Endothelial cell (in vitro differentiated cells): Measurements from ENCODE around the gene MACO1. TPM values are rescaled to one million over a fixed set of nuclear protein-coding genes. Genes with fewer than 3 reads are reported as not detected.

Experiments
- DNase-seq: peaks from one replicate; pipeline ENCODE4 v3.0.0; 2021; ENCODE audit warnings: low spot score
- H3K27ac Mint-ChIP-seq: one replicate; pipeline ENCODE4 v1.8.0; 2021; ENCODE audit warnings: mixed read lengths, inconsistent platforms; ENCODE audit not compliant: unreplicated experiment
- H3K27me3 Mint-ChIP-seq: one replicate; pipeline ENCODE4 v1.8.0; 2021; ENCODE audit warnings: mild to moderate bottlenecking, moderate library complexity, mixed read lengths, inconsistent platforms; ENCODE audit not compliant: unreplicated experiment
- H3K36me3 Mint-ChIP-seq: one replicate; pipeline ENCODE4 v1.8.0; 2021; ENCODE audit warnings: mild to moderate bottlenecking, low read depth, mixed read lengths, inconsistent platforms; ENCODE audit not compliant: unreplicated experiment
- H3K4me1 Mint-ChIP-seq: one replicate; pipeline ENCODE4 v1.8.0; 2021; ENCODE audit warnings: mild to moderate bottlenecking, mixed read lengths, inconsistent platforms; ENCODE audit not compliant: unreplicated experiment
- H3K4me3 Mint-ChIP-seq: one replicate; pipeline ENCODE4 v1.8.0; 2021; ENCODE audit warnings: mild to moderate bottlenecking, mixed read lengths, inconsistent platforms; ENCODE audit not compliant: unreplicated experiment
- H3K9me3 Mint-ChIP-seq: one replicate; pipeline ENCODE4 v1.8.0; 2021; ENCODE audit warnings: mixed read lengths, inconsistent platforms; ENCODE audit not compliant: unreplicated experiment
- total RNA-seq: library from RNA; stranded (reverse); fragmentation: NEBNext Ultra II Directional; extraction: Animal tissue kit (Norgen Biotek cat#: 25700); gene quantifications from one replicate; pipeline ENCODE4 v1.2.1, GENCODE V29; 2021; ENCODE audit not compliant: unreplicated experiment
- TF ChIP-seq, protein P1 (sequence below): fragments of 200-600 bp; sonication (generic); IDR thresholded peaks from one replicate; pipeline ENCODE4 v1.5.0; 2021; ENCODE audit warnings: antibody characterized with exemption; ENCODE audit not compliant: unreplicated experiment

Gene MACO1
- total RNA-seq, 1 donor from 2014 or later: 35.9 TPM

DNA sequence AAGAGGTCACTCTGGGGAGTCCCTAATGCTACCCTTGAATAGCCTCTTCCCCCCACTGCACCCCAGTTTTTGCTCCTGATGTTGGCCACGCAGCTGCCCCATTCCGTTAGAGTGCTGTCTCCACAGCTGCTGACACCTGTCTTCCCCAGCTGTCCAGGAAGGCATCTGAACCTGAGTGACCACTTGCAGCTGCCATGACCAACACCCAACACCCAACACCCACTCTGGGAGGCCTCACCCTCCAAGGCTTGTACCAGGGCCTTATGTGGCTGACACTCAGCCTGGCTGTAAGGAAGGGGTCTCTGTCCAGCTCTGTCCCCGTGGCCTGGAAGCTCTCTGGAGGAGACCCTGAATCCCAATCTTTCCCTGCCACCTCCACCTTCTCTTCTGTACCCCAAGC is 86.0 kb downstream of the MACO1 start:
- DNase-seq: no peak
- Mint-ChIP-seq H3K9me3 (no peaks in the 10 kb centered on the region), H3K27ac (no peak overlapping the region), H3K27me3 (peaks cover 1% of the 10 kb centered on the region), H3K4me1 (no peaks in the 10 kb centered on the region), H3K36me3 (peaks cover 9% of the 10 kb centered on the region), H3K4me3 (no peak overlapping the region)
- TF ChIP-seq, protein P1, sequence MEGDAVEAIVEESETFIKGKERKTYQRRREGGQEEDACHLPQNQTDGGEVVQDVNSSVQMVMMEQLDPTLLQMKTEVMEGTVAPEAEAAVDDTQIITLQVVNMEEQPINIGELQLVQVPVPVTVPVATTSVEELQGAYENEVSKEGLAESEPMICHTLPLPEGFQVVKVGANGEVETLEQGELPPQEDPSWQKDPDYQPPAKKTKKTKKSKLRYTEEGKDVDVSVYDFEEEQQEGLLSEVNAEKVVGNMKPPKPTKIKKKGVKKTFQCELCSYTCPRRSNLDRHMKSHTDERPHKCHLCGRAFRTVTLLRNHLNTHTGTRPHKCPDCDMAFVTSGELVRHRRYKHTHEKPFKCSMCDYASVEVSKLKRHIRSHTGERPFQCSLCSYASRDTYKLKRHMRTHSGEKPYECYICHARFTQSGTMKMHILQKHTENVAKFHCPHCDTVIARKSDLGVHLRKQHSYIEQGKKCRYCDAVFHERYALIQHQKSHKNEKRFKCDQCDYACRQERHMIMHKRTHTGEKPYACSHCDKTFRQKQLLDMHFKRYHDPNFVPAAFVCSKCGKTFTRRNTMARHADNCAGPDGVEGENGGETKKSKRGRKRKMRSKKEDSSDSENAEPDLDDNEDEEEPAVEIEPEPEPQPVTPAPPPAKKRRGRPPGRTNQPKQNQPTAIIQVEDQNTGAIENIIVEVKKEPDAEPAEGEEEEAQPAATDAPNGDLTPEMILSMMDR: no peak

DNA sequence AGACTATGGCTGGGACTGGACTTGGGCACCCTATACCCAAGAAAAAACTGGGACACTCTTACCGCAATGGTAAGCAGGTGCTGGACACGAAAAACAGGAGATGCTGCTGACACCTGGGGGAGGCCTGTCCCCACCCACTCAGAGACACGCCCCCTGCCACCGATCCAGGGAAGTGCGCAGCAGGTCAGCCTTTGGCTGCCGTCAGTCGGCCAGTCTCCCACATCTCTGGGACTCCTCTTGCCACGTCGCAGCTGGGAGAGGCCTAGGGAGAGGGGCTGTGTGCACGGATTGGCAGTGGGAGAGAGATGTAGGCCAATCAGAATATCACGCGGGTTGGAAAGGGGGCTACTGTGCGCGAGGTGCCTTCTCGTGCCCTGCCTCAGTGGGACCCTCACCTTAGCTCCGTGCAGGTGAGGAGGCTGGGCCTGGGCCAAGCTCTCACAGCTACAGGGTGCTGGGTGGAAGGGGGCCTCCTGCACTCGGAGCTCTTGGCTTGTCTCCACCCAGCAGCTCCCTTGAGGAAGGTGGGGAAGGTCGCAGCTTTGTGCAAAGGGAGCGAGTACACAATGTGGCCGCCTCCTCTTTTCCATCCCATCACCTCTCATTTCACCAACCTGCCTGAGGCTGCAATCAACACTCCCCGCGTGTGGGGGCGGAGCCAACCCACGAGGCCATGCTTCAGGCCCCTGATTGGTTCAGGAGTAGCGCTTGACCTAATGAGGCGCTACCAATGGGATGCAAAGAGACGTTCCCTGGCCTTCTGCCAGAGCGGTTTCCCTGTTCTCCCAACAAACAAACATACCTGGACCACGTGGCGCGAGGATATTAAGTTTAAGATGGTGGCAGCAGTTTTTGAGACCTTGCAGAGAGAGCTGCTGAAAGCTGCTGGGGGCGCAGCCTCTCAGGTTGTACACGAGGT is 87.0 kb downstream of the MACO1 start:
- no peak overlapping the region for H3K27ac Mint-ChIP-seq
- TF ChIP-seq, protein P1: peak; percentile 29
- peaks cover 9% of the 10 kb centered on the region for H3K36me3 Mint-ChIP-seq
- no peak for DNase-seq
- no peaks in the 10 kb centered on the region for H3K9me3 Mint-ChIP-seq
- no peak overlapping the region for H3K4me3 Mint-ChIP-seq
- H3K27me3 Mint-ChIP-seq: peaks cover 1% of the 10 kb centered on the region
- H3K4me1 Mint-ChIP-seq: no peaks in the 10 kb centered on the region

DNA sequence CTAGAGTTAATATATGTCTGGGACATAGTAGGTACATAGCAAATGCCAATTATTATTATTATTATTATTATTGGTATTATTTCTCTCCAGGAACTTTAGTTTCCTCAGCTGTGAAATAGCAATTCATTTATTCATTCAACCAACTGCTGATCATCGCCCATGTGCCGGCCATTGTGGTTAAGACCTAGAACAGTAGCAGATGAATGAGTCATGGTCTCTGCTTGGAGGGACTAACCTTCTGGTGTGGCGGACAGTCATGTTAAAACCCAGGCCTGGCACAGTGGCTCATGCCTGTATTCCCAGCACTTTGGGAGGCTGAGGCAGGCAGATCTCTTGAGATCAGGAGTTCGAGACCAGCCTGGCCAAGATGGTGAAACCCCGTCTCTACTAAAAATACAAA is 88.9 kb downstream of the MACO1 start:
- H3K9me3 Mint-ChIP-seq: no peaks in the 10 kb centered on the region
- peaks cover 3% of the 10 kb centered on the region for H3K27me3 Mint-ChIP-seq
- H3K4me3 Mint-ChIP-seq: no peak overlapping the region
- H3K4me1 Mint-ChIP-seq: no peaks in the 10 kb centered on the region
- H3K27ac Mint-ChIP-seq: no peak overlapping the region
- TF ChIP-seq, protein P1: no peak
- peaks cover 8% of the 10 kb centered on the region for H3K36me3 Mint-ChIP-seq
- DNase-seq: no peak

DNA sequence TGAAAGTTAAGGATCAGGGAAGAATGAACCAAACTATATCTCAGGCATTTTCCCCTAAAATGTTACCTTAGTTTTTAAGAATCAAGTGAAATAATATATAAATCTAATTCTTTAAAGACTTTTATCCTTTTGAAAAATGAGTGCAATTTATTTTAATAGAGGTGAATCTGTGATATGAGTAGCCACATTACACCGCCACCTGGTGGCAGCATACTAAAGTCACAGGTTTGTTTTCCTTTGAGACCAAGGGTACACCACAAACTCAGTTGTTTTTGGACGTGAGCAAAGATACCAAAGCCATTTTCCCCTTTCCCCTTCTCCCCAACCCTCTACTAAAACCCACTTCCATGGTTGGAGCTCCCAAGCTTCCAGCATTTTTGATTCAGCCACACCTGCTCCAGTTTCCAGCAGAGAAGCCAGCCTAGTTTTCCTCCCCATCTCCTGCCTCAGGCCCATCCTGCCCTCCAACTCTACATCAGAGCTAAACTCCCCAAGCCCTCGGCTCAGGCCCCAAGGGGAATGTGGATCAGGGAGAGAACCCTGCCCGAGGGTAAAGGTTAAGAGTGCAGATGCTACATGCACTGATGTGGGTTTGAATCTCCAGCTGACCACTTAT is 89.9 kb downstream of the MACO1 start:
- Mint-ChIP-seq H3K36me3 (peaks cover 4% of the 10 kb centered on the region), H3K27ac (no peak overlapping the region), H3K9me3 (no peaks in the 10 kb centered on the region), H3K4me1 (no peaks in the 10 kb centered on the region), H3K4me3 (no peak overlapping the region), H3K27me3 (peaks cover 6% of the 10 kb centered on the region)
- DNase-seq: peak; percentile 61
- TF ChIP-seq, protein P1: peak; percentile 93
